ENCODE results near the gene WDR49. TPM values are rescaled to one million over a fixed set of nuclear protein-coding genes. Genes with fewer than 3 reads are reported as not detected.
A peak's percentile ranks its signal among the peaks of the same experiment; 100 is the strongest.

The WDR49 gene
- total and polyA plus RNA-seq, 2 experiments from 2014 or later = not detected

DNA sequence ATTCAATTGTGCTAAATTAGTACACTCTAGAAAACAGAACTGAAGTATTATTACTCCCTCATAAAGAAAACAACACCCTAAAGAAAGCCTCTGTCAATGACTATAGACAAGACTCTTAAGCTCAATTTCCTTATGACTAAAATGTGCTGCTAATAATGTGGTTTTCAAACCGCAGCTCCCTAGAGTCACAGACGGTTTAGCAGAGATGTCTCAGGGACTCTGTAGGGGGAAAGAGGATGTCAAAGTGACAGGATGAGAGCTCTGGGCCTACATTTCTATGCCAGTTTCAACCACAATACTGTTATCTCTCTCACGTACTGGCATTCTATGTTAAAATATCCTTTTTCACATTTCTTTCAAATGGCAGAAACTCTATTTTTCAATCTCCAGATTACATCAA is 37.6 kb upstream of the WDR49 start:
- no peak overlapping the region for H2AFZ ChIP-seq
- TF ChIP-seq EZH2 (IDR thresholded peaks at IDR 0.05; ENCODE audit: borderline replicate concordance) = no peak
- no peak for TF ChIP-seq CTCF (IDR thresholded peaks at IDR 0.05; ENCODE audit: poor library complexity)
- TF ChIP-seq EZH2phosphoT487 (IDR thresholded peaks at IDR 0.05; ENCODE audit: low read depth, severe bottlenecking, unreplicated experiment) = no peak
- 84% methylated on average over 3 of the region's 3 CpGs for WGBS (ENCODE audit: low lambda C conversion rate, missing lambda C conversion rate)

GRCh38 chr3:167684388-167684993 is 30.7 kb upstream of the WDR49 start:
- H4K20me1 ChIP-seq (ENCODE audit: insufficient read depth, poor library complexity, severe bottlenecking) = no peaks in the 10 kb centered on the region
- no peak overlapping the region for H3K4me3 ChIP-seq
- no peak overlapping the region for H3K4me2 ChIP-seq
- no peak overlapping the region for H2AFZ ChIP-seq
- peak; percentile 82 for DNase-seq (ENCODE audit: low spot score)
- no peaks in the 10 kb centered on the region for H3K27me3 ChIP-seq
- H3K9me2 ChIP-seq (replicated peaks; ENCODE audit: insufficient read depth) = no peaks in the 10 kb centered on the region
- no peaks in the 10 kb centered on the region for H3K9me3 ChIP-seq (ENCODE audit: low read depth)
- H3K4me1 ChIP-seq (ENCODE audit: insufficient read depth) = no peaks in the 10 kb centered on the region
- no peak overlapping the region for H3K27ac ChIP-seq
- H3K36me3 ChIP-seq (replicated peaks; ENCODE audit: insufficient read depth, low read depth) = peaks cover 4% of the 10 kb centered on the region
- TF ChIP-seq EZH2 (IDR thresholded peaks at IDR 0.05; ENCODE audit: borderline replicate concordance) = no peak
- TF ChIP-seq CTCF (IDR thresholded peaks at IDR 0.05; ENCODE audit: poor library complexity) = peak; percentile 68
- H3K79me2 ChIP-seq = no peaks in the 10 kb centered on the region

More for the DNA sequence above, 37.6 kb upstream of the WDR49 start:
- DNase-seq (ENCODE audit: low spot score) = no peak
- no peak overlapping the region for H3K27ac ChIP-seq
- H3K4me1 ChIP-seq (ENCODE audit: insufficient read depth) = no peaks in the 10 kb centered on the region
- no peaks in the 10 kb centered on the region for H3K9me3 ChIP-seq (ENCODE audit: low read depth)
- H3K27me3 ChIP-seq = no peaks in the 10 kb centered on the region
- no peak overlapping the region for H3K4me2 ChIP-seq
- H3K36me3 ChIP-seq (replicated peaks; ENCODE audit: insufficient read depth, low read depth) = no peaks in the 10 kb centered on the region
- no peak overlapping the region for H3K4me3 ChIP-seq
- no peaks in the 10 kb centered on the region for H4K20me1 ChIP-seq (ENCODE audit: insufficient read depth, poor library complexity, severe bottlenecking)
- H3K79me2 ChIP-seq = no peaks in the 10 kb centered on the region
- H3K9me2 ChIP-seq (replicated peaks; ENCODE audit: insufficient read depth) = no peaks in the 10 kb centered on the region

DNA sequence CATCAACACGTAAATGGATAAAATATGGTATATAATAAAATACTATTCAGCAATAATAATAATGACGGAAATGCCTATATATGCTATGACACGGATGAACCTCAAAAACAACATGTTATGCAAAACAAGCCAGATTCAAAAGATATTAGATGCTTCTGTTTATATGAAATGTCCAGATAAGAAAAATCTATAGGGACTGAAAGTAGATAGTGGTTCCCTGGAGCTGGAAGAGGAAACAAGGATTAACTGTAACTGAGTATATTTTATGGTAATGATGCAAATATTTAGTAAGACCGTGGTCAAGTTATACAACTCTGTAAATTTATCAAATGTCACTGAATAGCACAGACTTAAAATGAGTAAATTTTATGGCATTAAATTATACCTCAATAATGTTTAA is 25.8 kb upstream of the WDR49 start:
- H3K9me3 ChIP-seq (ENCODE audit: low read depth) = peaks cover 3% of the 10 kb centered on the region
- H3K9me2 ChIP-seq (replicated peaks; ENCODE audit: insufficient read depth) = no peaks in the 10 kb centered on the region
- 81% methylated on average over 4 of the region's 4 CpGs for WGBS (ENCODE audit: low lambda C conversion rate, missing lambda C conversion rate)
- no peak overlapping the region for H3K27ac ChIP-seq
- H3K4me2 ChIP-seq = no peak overlapping the region
- H3K79me2 ChIP-seq = no peaks in the 10 kb centered on the region
- no peak overlapping the region for H2AFZ ChIP-seq
- no peak for DNase-seq (ENCODE audit: low spot score)
- peaks cover 4% of the 10 kb centered on the region for H3K36me3 ChIP-seq (replicated peaks; ENCODE audit: insufficient read depth, low read depth)
- H3K4me1 ChIP-seq (ENCODE audit: insufficient read depth) = no peaks in the 10 kb centered on the region
- no peaks in the 10 kb centered on the region for H3K27me3 ChIP-seq
- TF ChIP-seq EZH2phosphoT487 (IDR thresholded peaks at IDR 0.05; ENCODE audit: low read depth, severe bottlenecking, unreplicated experiment) = no peak
- TF ChIP-seq CTCF (IDR thresholded peaks at IDR 0.05; ENCODE audit: poor library complexity) = no peak
- TF ChIP-seq EZH2 (IDR thresholded peaks at IDR 0.05; ENCODE audit: borderline replicate concordance) = no peak
- no peaks in the 10 kb centered on the region for H4K20me1 ChIP-seq (ENCODE audit: insufficient read depth, poor library complexity, severe bottlenecking)
- H3K4me3 ChIP-seq = no peak overlapping the region

DNA sequence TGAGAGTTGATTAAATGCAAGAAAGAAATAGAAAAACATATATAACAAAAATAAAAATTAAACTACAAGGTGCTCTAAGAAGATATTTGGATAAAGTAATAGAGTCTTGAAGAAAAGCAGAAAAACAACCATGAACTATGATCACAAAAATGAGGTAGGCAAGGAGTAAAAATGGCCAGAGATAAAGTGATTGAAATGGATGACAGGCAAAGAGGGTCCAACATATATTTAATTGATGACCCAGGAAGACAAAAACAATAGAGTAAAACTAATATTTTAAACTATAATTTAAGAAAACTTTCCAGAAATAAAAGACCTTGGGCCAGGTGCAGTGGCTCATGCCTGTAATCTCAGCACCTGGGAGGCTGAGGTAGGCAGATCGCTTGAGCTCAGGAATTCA is 22.1 kb upstream of the WDR49 start:
- no peaks in the 10 kb centered on the region for H4K20me1 ChIP-seq (ENCODE audit: insufficient read depth, poor library complexity, severe bottlenecking)
- no peak overlapping the region for H3K4me3 ChIP-seq
- H3K27ac ChIP-seq = no peak overlapping the region
- H3K27me3 ChIP-seq = no peaks in the 10 kb centered on the region
- no peaks in the 10 kb centered on the region for H3K9me2 ChIP-seq (replicated peaks; ENCODE audit: insufficient read depth)
- no peaks in the 10 kb centered on the region for H3K79me2 ChIP-seq
- no peak for DNase-seq (ENCODE audit: low spot score)
- no peak for TF ChIP-seq CTCF (IDR thresholded peaks at IDR 0.05; ENCODE audit: poor library complexity)
- TF ChIP-seq EZH2phosphoT487 (IDR thresholded peaks at IDR 0.05; ENCODE audit: low read depth, severe bottlenecking, unreplicated experiment) = no peak
- no peak for TF ChIP-seq EZH2 (IDR thresholded peaks at IDR 0.05; ENCODE audit: borderline replicate concordance)
- no peaks in the 10 kb centered on the region for H3K36me3 ChIP-seq (replicated peaks; ENCODE audit: insufficient read depth, low read depth)
- 88% methylated on average over 1 of the region's 1 CpG for WGBS (ENCODE audit: low lambda C conversion rate, missing lambda C conversion rate)
- H3K4me2 ChIP-seq = no peak overlapping the region
- no peaks in the 10 kb centered on the region for H3K4me1 ChIP-seq (ENCODE audit: insufficient read depth)
- H3K9me3 ChIP-seq (ENCODE audit: low read depth) = peaks cover 3% of the 10 kb centered on the region
- no peak overlapping the region for H2AFZ ChIP-seq

All from hepatocyte (in vitro differentiated cells).